ENCODE results near the gene UBE2E1.

Gene UBE2E1

GRCh38 chr3:23805633-23806533, at the start of gene UBE2E1:
Gene UBE2E1 (plus strand): TSS chr3:23805955. CDS start chr3:23807270, 1,315 bp downstream.
- no peak for FAIRE-seq

DNA sequence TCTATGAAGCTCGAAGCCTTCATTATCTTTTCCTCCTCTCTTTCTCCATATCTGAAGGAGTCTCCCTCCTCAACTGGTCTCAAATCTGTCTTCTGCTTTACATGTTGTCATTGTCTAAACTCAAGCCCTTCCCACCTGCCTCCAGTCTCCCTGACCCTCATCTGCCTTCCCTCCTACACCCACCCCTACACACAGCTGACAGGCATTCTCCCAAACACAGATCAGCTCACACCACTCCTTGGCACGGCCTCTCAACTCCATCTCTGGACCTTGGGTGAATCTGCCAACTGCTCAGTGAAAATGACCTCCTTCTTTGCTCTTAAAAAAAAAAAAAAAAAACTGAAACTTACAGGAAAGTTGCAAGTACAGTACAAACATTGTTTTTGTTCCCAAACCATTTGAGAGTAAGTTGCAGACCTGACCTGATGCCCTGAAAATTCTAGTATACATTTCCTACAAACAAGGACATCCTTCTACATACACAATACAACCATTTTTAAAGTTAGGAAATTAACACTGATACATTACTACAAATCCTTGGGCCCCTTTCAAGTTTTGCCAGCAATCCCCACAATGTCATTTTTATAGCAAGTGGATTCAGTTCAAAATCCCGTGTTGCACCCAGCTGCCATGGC, 49.4 kb upstream of the UBE2E1 start:
- no peak for FAIRE-seq

GRCh38 chr3:23758253-23758838, 47.4 kb upstream of the UBE2E1 start:
- no peak for FAIRE-seq

- FAIRE-seq, result no peak
Measured at GRCh38 chr3:23760325-23760724, 45.4 kb upstream of the UBE2E1 start.

- no peak for FAIRE-seq
Measured at GRCh38 chr3:23760871-23761373, 44.8 kb upstream of the UBE2E1 start.

- FAIRE-seq, result no peak
Measured at GRCh38 chr3:23761440-23761896, 44.3 kb upstream of the UBE2E1 start.

- no peak for FAIRE-seq
Measured at GRCh38 chr3:23762214-23762613, 43.5 kb upstream of the UBE2E1 start.

GRCh38 chr3:23762759-23763477, 42.8 kb upstream of the UBE2E1 start:
- no peak for FAIRE-seq

GRCh38 chr3:23764407-23764806, 41.3 kb upstream of the UBE2E1 start:
- no peak for FAIRE-seq

- no peak for FAIRE-seq
Measured at GRCh38 chr3:23767546-23767945, 38.2 kb upstream of the UBE2E1 start.

DNA sequence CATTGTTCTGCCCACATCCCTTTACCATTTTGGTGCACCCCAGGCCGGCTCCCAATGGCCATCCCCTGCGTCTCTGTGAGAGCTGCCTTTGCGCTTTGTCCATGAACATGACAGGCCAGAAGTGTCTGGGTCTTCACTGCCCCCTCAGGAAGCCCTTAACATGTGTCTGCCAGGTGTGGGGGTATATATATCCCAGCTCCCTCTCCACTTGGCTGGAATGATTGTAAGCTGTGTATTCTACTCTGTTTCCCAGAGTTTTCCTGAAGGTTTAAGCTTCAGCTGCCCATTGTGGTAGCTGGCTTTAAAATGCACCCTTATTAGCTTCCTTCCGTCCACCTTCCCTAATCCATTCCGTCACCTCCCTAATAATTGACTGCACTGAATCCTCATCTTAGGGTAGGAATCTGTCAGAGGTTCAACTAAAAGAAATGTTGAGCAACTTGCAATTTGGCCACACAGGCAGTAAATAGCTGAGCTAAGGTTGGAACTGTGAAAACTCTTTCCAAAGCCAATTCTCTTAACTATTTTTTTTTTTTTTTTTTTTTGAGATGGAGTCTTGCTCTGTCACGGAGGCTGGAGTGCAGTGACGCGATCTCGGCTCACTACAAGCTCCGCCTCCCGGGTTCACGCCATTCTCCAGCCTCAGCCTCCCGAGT, 30.4 kb upstream of the UBE2E1 start:
- FAIRE-seq, result no peak

DNA sequence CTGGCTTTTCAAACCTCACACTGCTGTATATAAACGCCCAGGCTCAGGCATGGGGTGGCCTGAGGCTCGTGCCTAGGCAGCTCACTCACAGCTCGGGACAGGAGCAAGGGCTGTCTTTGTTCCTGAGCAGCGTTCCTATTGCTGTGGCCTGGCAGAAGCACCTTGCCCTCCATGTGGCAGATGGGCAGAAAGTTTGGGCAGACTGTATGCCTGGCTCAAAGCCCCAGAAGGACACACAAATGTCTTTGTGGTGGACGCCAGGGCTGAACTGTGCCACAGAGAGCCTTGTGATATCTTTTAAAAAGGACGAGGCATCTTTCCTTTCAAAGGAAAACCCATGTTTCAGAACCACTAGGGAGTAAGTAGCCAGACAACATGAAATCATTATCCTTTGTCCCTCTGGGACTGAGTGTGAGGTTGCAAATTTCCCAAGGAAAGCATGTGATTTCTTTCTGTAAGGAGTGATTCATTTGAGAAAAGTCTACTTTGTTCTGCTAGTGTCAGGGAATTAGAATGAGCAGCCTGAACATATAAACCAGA, 29.3 kb upstream of the UBE2E1 start:
- FAIRE-seq, result no peak

DNA sequence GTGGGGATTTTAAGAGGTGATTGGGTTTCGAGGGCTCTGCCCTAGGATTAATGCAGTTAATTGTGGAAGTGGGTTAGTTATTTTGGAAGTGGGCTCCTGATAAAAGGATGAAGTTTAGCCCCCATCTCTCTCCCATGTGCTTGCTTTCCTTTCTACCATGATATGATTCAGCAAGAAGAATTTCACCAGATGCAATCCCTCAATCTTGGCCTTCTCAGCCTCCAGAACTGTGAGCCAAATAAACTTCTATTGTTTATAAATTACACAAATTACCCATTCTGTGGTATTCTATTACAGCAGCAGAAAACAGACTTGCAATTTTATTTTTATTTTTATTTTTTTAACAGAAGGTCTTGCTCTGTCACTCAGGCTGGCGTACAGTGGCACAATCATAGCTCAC, 27.3 kb upstream of the UBE2E1 start:
- FAIRE-seq, result no peak

- FAIRE-seq, result no peak
Measured at GRCh38 chr3:23779841-23780240, 25.9 kb upstream of the UBE2E1 start.

DNA sequence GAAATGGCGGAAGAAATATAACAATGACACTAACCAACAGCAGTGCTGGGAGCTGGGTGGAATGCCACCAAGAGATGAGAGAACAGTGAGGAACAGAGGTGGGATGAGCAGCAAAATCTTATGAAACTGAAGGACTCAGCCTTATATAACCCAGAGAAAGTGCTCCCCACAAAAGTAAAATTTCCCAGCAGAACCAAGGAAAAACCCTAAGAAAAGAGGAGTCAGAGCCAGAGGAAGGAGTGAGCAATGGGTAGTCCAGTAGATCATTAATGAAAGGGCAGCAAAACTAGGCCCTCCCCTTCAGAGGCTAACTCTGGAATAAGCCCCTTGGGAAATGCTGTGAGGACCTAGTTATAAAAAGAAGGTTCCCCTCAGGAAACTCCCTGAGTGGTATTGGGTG, 24.7 kb upstream of the UBE2E1 start:
- FAIRE-seq, result no peak

GRCh38 chr3:23781871-23782270, 23.9 kb upstream of the UBE2E1 start:
- no peak for FAIRE-seq

DNA sequence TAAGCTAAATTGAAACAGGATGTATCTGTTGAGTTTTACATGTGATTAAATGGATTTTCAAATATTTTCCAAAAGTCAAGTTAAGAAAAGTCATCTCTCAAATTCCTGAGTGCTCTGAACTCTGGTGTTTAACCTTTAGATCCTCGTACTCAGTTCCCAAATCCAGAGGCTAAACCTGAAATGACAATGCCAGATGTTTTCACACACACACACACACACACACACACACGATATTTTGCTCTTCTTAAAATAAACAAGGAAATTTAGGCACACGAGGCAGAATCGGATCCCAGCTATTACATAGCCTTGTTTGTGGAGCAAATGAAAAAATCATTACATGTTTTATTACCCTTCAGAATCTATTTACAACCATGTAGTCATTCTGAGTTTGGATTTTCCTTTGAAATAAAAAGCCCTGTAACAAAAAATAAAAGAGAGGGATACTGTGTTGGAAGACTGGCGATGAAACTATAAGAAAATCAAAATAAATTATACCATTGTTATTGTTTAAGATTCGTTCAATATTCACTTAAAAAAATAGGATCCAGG, 20.6 kb upstream of the UBE2E1 start:
- FAIRE-seq, result no peak

DNA sequence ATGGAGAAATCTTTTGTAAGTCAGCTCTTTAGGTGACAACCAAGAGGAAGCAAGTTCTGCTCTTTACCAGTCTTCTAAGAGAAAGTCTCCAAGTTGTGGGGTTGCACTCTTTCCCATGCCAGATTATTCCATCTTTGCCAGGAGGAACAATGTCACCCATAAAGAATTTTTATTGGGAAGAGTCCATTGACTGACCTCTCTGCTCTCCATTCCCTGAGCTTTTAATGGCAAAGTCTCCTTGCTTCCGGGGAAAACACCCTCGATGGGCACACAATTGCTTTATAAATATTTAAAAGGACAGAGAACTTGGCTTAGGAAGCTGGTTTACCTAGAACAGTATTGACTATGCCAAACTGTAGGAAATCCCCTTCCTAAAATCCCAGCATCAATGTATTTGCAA, 19.9 kb upstream of the UBE2E1 start:
- FAIRE-seq, result no peak

DNA sequence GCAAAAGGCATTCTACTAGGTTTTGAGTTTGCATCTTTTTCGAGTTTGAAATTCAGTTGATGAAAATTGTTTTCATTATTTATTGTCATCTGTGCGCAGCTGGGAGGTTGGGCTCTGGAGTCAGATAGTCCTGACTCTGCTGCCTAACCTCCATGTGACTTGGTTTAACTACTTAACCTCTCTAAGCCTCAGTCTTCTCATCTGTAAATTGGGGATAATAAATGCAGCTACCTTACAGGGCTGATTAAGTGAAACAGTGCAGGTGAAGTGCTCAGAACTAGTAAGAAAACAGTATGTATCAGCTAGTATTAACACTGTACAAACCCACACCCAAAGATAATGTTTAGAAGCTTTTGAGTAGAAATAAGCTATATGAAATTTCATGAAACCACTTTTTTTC, 14.1 kb upstream of the UBE2E1 start:
- no peak for FAIRE-seq

DNA sequence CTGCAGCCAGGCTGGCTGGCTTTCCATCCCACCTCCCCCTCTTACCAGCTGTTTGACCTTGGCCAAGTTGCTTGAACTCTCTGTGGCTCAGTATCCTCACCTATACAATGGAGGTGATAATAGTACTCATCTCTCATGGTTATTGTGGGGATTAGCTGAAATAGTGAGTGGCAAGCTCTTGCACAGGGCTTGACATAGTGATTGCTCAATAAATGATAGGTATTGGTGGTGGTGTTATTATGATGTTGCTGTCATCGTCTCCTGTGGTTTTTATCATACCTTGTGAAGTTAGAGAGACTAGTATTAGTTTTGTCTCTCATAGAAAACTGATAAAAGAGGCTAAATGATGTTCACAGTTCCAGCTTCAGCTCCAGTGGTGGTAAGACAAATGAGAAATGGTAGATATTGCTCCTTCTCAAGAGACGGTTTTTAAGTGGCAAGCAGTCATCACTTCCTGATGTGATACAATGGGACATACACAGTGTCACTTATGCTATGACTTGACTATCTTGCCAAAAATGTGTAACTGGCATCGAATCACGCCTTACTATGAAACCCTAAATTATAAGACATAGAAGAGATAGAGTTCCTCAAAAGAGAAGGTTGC, 12.1 kb upstream of the UBE2E1 start:
- no peak for FAIRE-seq

DNA sequence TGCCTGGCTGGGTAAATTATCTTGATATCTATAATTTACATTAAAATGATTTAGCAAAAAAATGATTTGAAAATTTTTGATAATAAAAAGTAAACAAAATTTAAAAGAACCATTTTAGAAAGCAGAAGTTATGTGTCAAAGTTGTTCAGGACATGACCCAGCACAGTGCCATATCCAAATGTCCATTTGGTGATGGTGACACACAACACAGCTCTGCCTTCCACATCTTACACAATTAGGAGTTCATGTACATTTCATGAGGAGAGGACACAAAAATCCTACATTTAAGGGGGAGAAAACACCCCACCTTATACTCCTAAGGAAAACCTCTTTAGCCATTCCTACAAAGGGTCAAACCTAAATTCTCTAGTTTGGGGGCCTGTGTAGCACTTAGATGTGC, 10.7 kb upstream of the UBE2E1 start:
- FAIRE-seq, result no peak

Measured in islet of Langerhans (tissue), 1 donor.